ENCODE measurements around the gene ATF7.

GRCh38 chr12:53625373-53625945 is 723 bp downstream of the ATF7 start:
- TF ChIP-seq POLR2AphosphoS5 (IDR thresholded peaks at IDR 0.05) (no peak), CTCF (IDR thresholded peaks at IDR 0.05) (no peak), POLR2A (IDR thresholded peaks at IDR 0.05) (no peak), EP300 (IDR thresholded peaks at IDR 0.05; ENCODE audit: low read depth) (no peak)
